A673 (cell line): ENCODE measurements around the gene LETMD1. TPM values are rescaled to one million over a fixed set of nuclear protein-coding genes. Genes with fewer than 3 reads are reported as not detected.

ENCODE experiments used
- BruUV-seq: library from RNA; stranded (reverse); fragments of 400-500 nt; replicated peaks from 2 replicates; lab custom pipeline; 2021; lab: Mats Ljungman, UMichigan
- CTCF ChIA-PET: fragments of 300-600 bp; sonication (Branson Sonifier 250); formaldehyde crosslinking; loops from one replicate; lab custom pipeline; 2022; ENCODE audit warnings: antibody characterized with exemption; lab: Charles Lee
- POLR2A ChIA-PET: fragments of 300-600 bp; sonication (Branson Sonifier 250); formaldehyde crosslinking; loops from one replicate; lab custom pipeline; 2022; ENCODE audit warnings: antibody characterized with exemption; ENCODE audit not compliant: low non-redundant PET; lab: Charles Lee
- DNase-seq: peaks from one replicate; pipeline ENCODE4 v3.0.0-alpha.2; 2015; ENCODE audit warnings: low spot score
- H3K27ac ChIP-seq: fragments of 200-600 bp; sonication (generic); 2 replicates; pipeline ENCODE4 v1.5.1; 2016; ENCODE audit warnings: mixed run types, low read depth, mild to moderate bottlenecking, mixed read lengths, antibody characterized with exemption, low read length; ENCODE audit not compliant: poor library complexity, severe bottlenecking
- H3K27me3 ChIP-seq: fragments of 200-600 bp; sonication (generic); replicated peaks from 2 replicates; pipeline ENCODE4 v1.6.1; 2017; ENCODE audit warnings: mixed run types, low read depth, mild to moderate bottlenecking, mixed read lengths, antibody characterized with exemption, low read length; ENCODE audit not compliant: insufficient read depth, poor library complexity
- H3K36me3 ChIP-seq: fragments of 200-600 bp; sonication (generic); 2 replicates; pipeline ENCODE4 v1.6.1; 2016; ENCODE audit warnings: mixed run types, mild to moderate bottlenecking, mixed read lengths, antibody characterized with exemption, low read length; ENCODE audit not compliant: insufficient read depth, poor library complexity, severe bottlenecking
- H3K4me1 ChIP-seq: fragments of 200-600 bp; sonication (generic); 2 replicates; pipeline ENCODE4 v1.6.1; 2017; ENCODE audit warnings: mixed run types, mild to moderate bottlenecking, mixed read lengths, antibody characterized with exemption, low read length; ENCODE audit not compliant: insufficient read depth, poor library complexity, severe bottlenecking
- H3K4me3 ChIP-seq: fragments of 200-600 bp; sonication (generic); 2 replicates; pipeline ENCODE4 v1.5.1; 2016; ENCODE audit warnings: low read depth, mixed run types, mild to moderate bottlenecking, mixed read lengths, low read length; ENCODE audit not compliant: poor library complexity, severe bottlenecking
- H3K9me3 ChIP-seq: fragments of 200-600 bp; sonication (generic); 2 replicates; pipeline ENCODE4 v1.6.1; 2016; ENCODE audit warnings: mixed run types, low read depth, mild to moderate bottlenecking, mixed read lengths, antibody characterized with exemption, low read length; ENCODE audit not compliant: poor library complexity, severe bottlenecking
- CTCF ChIP-seq: fragments of 300-800, 200-600 bp; sonication (generic); conservative IDR thresholded peaks from 2 replicates; pipeline ENCODE4 v1.5.1; 2017; ENCODE audit warnings: low read depth, mild to moderate bottlenecking, antibody characterized with exemption, low read length, moderate library complexity, mixed read lengths
- EZH2 ChIP-seq: fragments of 200-600 bp; sonication (generic); IDR thresholded peaks from 2 replicates; pipeline ENCODE4 v1.6.1; 2017; ENCODE audit warnings: borderline replicate concordance, low read depth, mild to moderate bottlenecking, mixed read lengths, antibody characterized with exemption, low read length; ENCODE audit not compliant: poor library complexity, severe bottlenecking
- intact Hi-C: fragments of 100-400 bp; cut with micrococcal nuclease; formaldehyde crosslinking; loops from one replicate; pipeline ENCODE4 v1.10.0; 2022; ENCODE audit not compliant: unreplicated experiment
- total RNA-seq: library from RNA; stranded (reverse); gene quantifications from 2 replicates; pipeline ENCODE4 v1.2.3, GENCODE V29; 2021

Gene LETMD1
- total RNA-seq, 1 experiment from 2014 or later = 60.3 TPM

- H3K27me3 ChIP-seq = no peaks in the 10 kb centered on the region
- intact Hi-C loops = loop anchor here (10.0 kb wide), 1 partner anchor 147 kb away; the partner anchor contains the start of gene DAZAP2
- H3K9me3 ChIP-seq = no peaks in the 10 kb centered on the region
- ChIA-PET POLR2A (no interaction called here), CTCF (no interaction called here)
- no peak overlapping the region for H3K27ac ChIP-seq
- H3K36me3 ChIP-seq = no peaks in the 10 kb centered on the region
- H3K4me3 ChIP-seq = no peak overlapping the region
- DNase-seq = no peak
- TF ChIP-seq CTCF (no peak), EZH2 (no peak)
- BruUV-seq = no TSS peak
- H3K4me1 ChIP-seq = no peaks in the 10 kb centered on the region
Measured at GRCh38 chr12:51087818-51088217, 39.7 kb downstream of the LETMD1 start.

GRCh38 chr12:51090705-51091229, 42.6 kb downstream of the LETMD1 start:
- no peak for TF ChIP-seq CTCF
- no peak for TF ChIP-seq EZH2
- ChIA-PET CTCF (no interaction called here), POLR2A (no interaction called here)
- H3K4me1 ChIP-seq = no peaks in the 10 kb centered on the region
- no TSS peak for BruUV-seq
- H3K4me3 ChIP-seq = no peak overlapping the region
- intact Hi-C loops = no loop called here
- H3K36me3 ChIP-seq = peaks cover 25% of the 10 kb centered on the region
- H3K27ac ChIP-seq = no peak overlapping the region
- no peak for DNase-seq
- no peaks in the 10 kb centered on the region for H3K9me3 ChIP-seq
- no peaks in the 10 kb centered on the region for H3K27me3 ChIP-seq

GRCh38 chr12:51098611-51099010, 50.5 kb downstream of the LETMD1 start:
- Histone ChIP-seq H3K36me3 (peaks cover 71% of the 10 kb centered on the region), H3K27ac (no peak overlapping the region), H3K4me1 (no peaks in the 10 kb centered on the region), H3K4me3 (no peak overlapping the region), H3K27me3 (no peaks in the 10 kb centered on the region), H3K9me3 (no peaks in the 10 kb centered on the region)
- POLR2A ChIA-PET = no interaction called here
- DNase-seq = no peak
- TF ChIP-seq EZH2 (no peak), CTCF (no peak)
- no TSS peak for BruUV-seq
- CTCF ChIA-PET = no interaction called here
- intact Hi-C loops = no loop called here
